Left ventricle myocardium superior (tissue), 1 donor: ENCODE measurements around the gene SLC26A5. TPM values are rescaled to one million over a fixed set of nuclear protein-coding genes. Genes with fewer than 3 reads are reported as not detected.

ENCODE experiments used
- ATAC-seq: fragments of 200-7000 bp; cut with Tn5 transposase; one replicate; pipeline ENCODE4 v1.9.1; 2020; ENCODE audit warnings: mild to moderate bottlenecking, moderate library complexity
- DNase-seq: peaks from one replicate; pipeline ENCODE4 v3.0.0-alpha.2; 2020
- intact Hi-C: fragments of 100-400 bp; cut with micrococcal nuclease; formaldehyde crosslinking; loops from one replicate; pipeline ENCODE4 v1.11.0; 2022
- total RNA-seq: library from RNA; stranded (reverse); fragmentation: NEBNext Ultra II Directional; extraction: Animal tissue kit (Norgen Biotek cat#: 25700); gene quantifications from one replicate; pipeline ENCODE4 v1.2.1, GENCODE V29; 2021
- donor health status: DM: no; HTN: yes; CAD: no; lungs with severe emphysema.

The SLC26A5 gene
- total RNA-seq, 1 donor from 2014 or later: not detected

- intact Hi-C loops: no loop called here
- ATAC-seq (no peak), DNase-seq (no peak)
Measured at GRCh38 chr7:103369432-103369831, 76.6 kb downstream of the SLC26A5 start.

GRCh38 chr7:103349805-103350204 lies 96.2 kb downstream of the SLC26A5 start:
- intact Hi-C loops: no loop called here
- no peak for DNase-seq
- no peak for ATAC-seq

- no peak for DNase-seq
- intact Hi-C loops: no loop called here
- ATAC-seq: no peak
Measured at GRCh38 chr7:103348959-103349358, 97.0 kb downstream of the SLC26A5 start.

- no peak for ATAC-seq
- no peak for DNase-seq
- intact Hi-C loops: no loop called here
Measured at GRCh38 chr7:103348452-103348851, 97.6 kb downstream of the SLC26A5 start.

- DNase-seq (peak; percentile 65), ATAC-seq (peak; percentile 85)
- intact Hi-C loops: no loop called here
Measured at GRCh38 chr7:103347507-103348267, 98.3 kb downstream of the SLC26A5 start, which contains the start of gene PSMC2. Gene PSMC2 (plus strand): TSS chr7:103347643. CDS start chr7:103347712, 69 bp downstream.

GRCh38 chr7:103346396-103346795 lies 99.6 kb downstream of the SLC26A5 start:
- DNase-seq (no peak), ATAC-seq (no peak)
- intact Hi-C loops: no loop called here

GRCh38 chr7:103344453-103345149 lies 101.4 kb downstream of the SLC26A5 start, which contains the start of gene DNAJC2:
Gene DNAJC2 (minus strand): TSS chr7:103344767. CDS start chr7:103344622, 145 bp downstream.
- DNase-seq: peak; percentile 87
- intact Hi-C loops: no loop called here
- peak; percentile 94 for ATAC-seq

GRCh38 chr7:103343758-103344452 lies 102.1 kb downstream of the SLC26A5 start:
- intact Hi-C loops: no loop called here
- DNase-seq (no peak), ATAC-seq (no peak)

- no peak for DNase-seq
- ATAC-seq: no peak
- intact Hi-C loops: no loop called here
Measured at GRCh38 chr7:103343332-103343731, 102.7 kb downstream of the SLC26A5 start.

GRCh38 chr7:103341466-103341865 lies 104.5 kb downstream of the SLC26A5 start:
- ATAC-seq (no peak), DNase-seq (no peak)
- intact Hi-C loops: no loop called here

- intact Hi-C loops: no loop called here
- no peak for DNase-seq
- no peak for ATAC-seq
Measured at GRCh38 chr7:103338864-103339263, 107.1 kb downstream of the SLC26A5 start.

- ATAC-seq (no peak), DNase-seq (no peak)
- intact Hi-C loops: no loop called here
Measured at GRCh38 chr7:103336761-103337160, 109.2 kb downstream of the SLC26A5 start.

GRCh38 chr7:103325744-103326143 lies 120.3 kb downstream of the SLC26A5 start:
- intact Hi-C loops: no loop called here
- ATAC-seq (no peak), DNase-seq (no peak)

Other genes with a start within 250 kb of the SLC26A5 start
- gene PMPCB, start 148.8 kb downstream of the SLC26A5 start, total RNA-seq: 79.3 TPM
- gene DNAJC2, start 101.4 kb downstream of the SLC26A5 start, total RNA-seq: 13.9 TPM
- 117 TPM for gene PSMC2, start 98.6 kb downstream of the SLC26A5 start, total RNA-seq